OCI-LY3 (cell line): Measurements from ENCODE around the gene RBM8A.

Source experiments
- H2AFZ ChIP-seq: fragments of 200-600, 300-600 bp; shearing (Covaris generic); 2 replicates; pipeline ENCODE4 v1.6.0; 2014; ENCODE audit warnings: antibody characterized with exemption, low read depth, low read length
- H3K27ac ChIP-seq: fragments of 200-600, 300-600 bp; sonication (generic); 2 replicates; pipeline ENCODE4 v1.5.1; 2014; ENCODE audit warnings: mild to moderate bottlenecking, low read length, moderate library complexity, mixed read lengths
- H3K27me3 ChIP-seq: fragments of 200-600, 300-600 bp; sonication (generic); 2 replicates; pipeline ENCODE4 v1.6.1; 2014; ENCODE audit warnings: low read depth, low read length, mixed read lengths
- H3K36me3 ChIP-seq: fragments of 200-600, 300-600 bp; sonication (generic); replicated peaks from 2 replicates; pipeline ENCODE3; 2014; ENCODE audit warnings: low read depth, low read length, mixed read lengths
- H3K4me1 ChIP-seq: fragments of 300-600, 200-600 bp; sonication (generic); 2 replicates; pipeline ENCODE4 v1.6.1; 2014; ENCODE audit warnings: low read length, mixed read lengths
- H3K4me2 ChIP-seq: fragments of 200-600, 300-600 bp; sonication (generic); 2 replicates; pipeline ENCODE4 v1.6.1; 2014; ENCODE audit warnings: low read length, mixed read lengths
- H3K4me3 ChIP-seq: fragments of 300-600, 200-600 bp; sonication (generic); 2 replicates; pipeline ENCODE4 v1.5.1; 2014; ENCODE audit warnings: antibody characterized with exemption, mild to moderate bottlenecking, low read length, moderate library complexity
- H3K79me2 ChIP-seq: fragments of 300-600, 200-600 bp; shearing (Covaris generic); 2 replicates; pipeline ENCODE4 v1.6.1; 2014; ENCODE audit warnings: mild to moderate bottlenecking, low read length, mixed read lengths
- H3K9ac ChIP-seq: fragments of 300-600, 200-600 bp; shearing (Covaris generic); 2 replicates; pipeline ENCODE4 v1.6.0; 2014; ENCODE audit warnings: mild to moderate bottlenecking, low read length, moderate library complexity
- H3K9me3 ChIP-seq: fragments of 200-600, 300-600 bp; shearing (Covaris generic); 2 replicates; pipeline ENCODE4 v1.6.1; 2014; ENCODE audit warnings: low read length, mixed read lengths; ENCODE audit not compliant: insufficient read depth
- H4K20me1 ChIP-seq: fragments of 200-600, 300-600 bp; sonication (generic); 2 replicates; pipeline ENCODE4 v1.6.1; 2016; ENCODE audit warnings: low read length, mixed read lengths; ENCODE audit not compliant: insufficient read depth
- EZH2phosphoT487 ChIP-seq: fragments of 200-600 bp; shearing (Covaris generic); IDR thresholded peaks from 2 replicates; pipeline ENCODE4 v1.6.1; 2018; ENCODE audit warnings: antibody characterized with exemption, mixed run types, low read depth
- TF ChIP-seq, protein P1 (sequence below): fragments of 200-600, 300-600 bp; sonication (generic); IDR thresholded peaks from 2 replicates; pipeline ENCODE4 v1.5.1; 2014; ENCODE audit warnings: antibody characterized with exemption, low read length, low read depth

Gene RBM8A

GRCh38 chr1:145927063-145927886 lies at the start of gene RBM8A:
Gene RBM8A (minus strand): TSS chr1:145927484. CDS start chr1:145927426, 58 bp downstream.
- Histone ChIP-seq H3K9ac (peak within 1 kb of the TSS; percentile 98), H4K20me1 (no peaks in the 10 kb centered on the region), H3K79me2 (peaks cover 17% of the 10 kb centered on the region), H3K4me2 (peak within 1 kb of the TSS; percentile 92), H2AFZ (no peak within 1 kb of the TSS), H3K36me3 (peaks cover 22% of the 10 kb centered on the region), H3K9me3 (no peaks in the 10 kb centered on the region), H3K4me3 (peak within 1 kb of the TSS; percentile 90), H3K27me3 (no peaks in the 10 kb centered on the region), H3K27ac (peak within 1 kb of the TSS; percentile 88), H3K4me1 (peaks cover 27% of the 10 kb centered on the region)
- TF ChIP-seq, protein P1, sequence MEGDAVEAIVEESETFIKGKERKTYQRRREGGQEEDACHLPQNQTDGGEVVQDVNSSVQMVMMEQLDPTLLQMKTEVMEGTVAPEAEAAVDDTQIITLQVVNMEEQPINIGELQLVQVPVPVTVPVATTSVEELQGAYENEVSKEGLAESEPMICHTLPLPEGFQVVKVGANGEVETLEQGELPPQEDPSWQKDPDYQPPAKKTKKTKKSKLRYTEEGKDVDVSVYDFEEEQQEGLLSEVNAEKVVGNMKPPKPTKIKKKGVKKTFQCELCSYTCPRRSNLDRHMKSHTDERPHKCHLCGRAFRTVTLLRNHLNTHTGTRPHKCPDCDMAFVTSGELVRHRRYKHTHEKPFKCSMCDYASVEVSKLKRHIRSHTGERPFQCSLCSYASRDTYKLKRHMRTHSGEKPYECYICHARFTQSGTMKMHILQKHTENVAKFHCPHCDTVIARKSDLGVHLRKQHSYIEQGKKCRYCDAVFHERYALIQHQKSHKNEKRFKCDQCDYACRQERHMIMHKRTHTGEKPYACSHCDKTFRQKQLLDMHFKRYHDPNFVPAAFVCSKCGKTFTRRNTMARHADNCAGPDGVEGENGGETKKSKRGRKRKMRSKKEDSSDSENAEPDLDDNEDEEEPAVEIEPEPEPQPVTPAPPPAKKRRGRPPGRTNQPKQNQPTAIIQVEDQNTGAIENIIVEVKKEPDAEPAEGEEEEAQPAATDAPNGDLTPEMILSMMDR: peak; percentile 62
- TF ChIP-seq EZH2phosphoT487: no peak

DNA sequence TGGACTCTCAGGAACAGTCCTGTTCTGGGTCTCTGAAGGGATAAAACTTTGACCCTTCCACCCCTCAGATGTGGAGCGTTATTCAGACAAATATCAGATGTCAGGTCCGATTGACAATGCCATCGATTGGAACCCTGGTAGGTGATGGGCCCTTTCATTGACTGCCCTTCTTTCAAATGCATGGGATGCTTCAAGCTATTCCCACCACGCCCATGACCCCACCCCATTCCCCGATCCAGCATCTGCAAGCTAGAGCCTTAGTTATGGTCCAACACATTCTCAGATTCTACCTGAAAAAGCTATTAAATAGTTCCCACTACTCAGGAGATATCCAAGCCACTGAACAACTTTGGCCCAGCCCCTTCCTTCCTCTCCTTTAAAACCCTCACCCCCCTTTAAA lies 49.7 kb upstream of the RBM8A start:
- H3K4me1 ChIP-seq: peaks cover 39% of the 10 kb centered on the region
- H3K4me2 ChIP-seq: peak overlapping the region; percentile 48
- H3K36me3 ChIP-seq: no peaks in the 10 kb centered on the region
- no peaks in the 10 kb centered on the region for H3K9me3 ChIP-seq
- H4K20me1 ChIP-seq: no peaks in the 10 kb centered on the region
- H3K27ac ChIP-seq: peak overlapping the region; percentile 8; the same call in 1 of the 2 replicates
- no peaks in the 10 kb centered on the region for H3K79me2 ChIP-seq
- no peak overlapping the region for H2AFZ ChIP-seq
- H3K9ac ChIP-seq: peak overlapping the region; percentile 73; the same call in 1 of the 2 replicates
- no peak overlapping the region for H3K4me3 ChIP-seq
- TF ChIP-seq, protein P1: no peak
- TF ChIP-seq EZH2phosphoT487: no peak
- H3K27me3 ChIP-seq: no peaks in the 10 kb centered on the region

DNA sequence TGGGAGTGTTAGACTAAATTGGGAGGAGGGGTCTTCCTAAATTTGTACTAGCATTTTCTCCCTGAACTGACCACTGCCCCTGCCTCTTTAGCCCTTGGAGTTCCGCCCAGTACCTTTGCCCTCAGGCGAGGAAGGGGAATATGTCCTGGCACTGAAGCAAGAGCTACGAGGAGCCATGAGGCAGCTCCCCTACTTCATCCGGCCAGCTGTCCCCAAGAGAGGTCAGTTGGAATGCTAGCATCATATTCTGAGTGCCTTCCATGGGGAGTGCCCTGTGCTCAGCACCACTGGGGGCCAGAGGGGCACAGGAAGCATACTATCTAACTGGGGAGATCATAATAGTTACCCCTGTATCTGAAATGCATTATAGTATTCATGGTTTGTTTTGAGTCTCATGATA lies 47.9 kb upstream of the RBM8A start:
- no peaks in the 10 kb centered on the region for H3K27me3 ChIP-seq
- no peak overlapping the region for H3K4me3 ChIP-seq
- H3K9me3 ChIP-seq: no peaks in the 10 kb centered on the region
- H3K4me1 ChIP-seq: peaks cover 32% of the 10 kb centered on the region
- no peak for TF ChIP-seq EZH2phosphoT487
- TF ChIP-seq, protein P1: no peak
- H3K4me2 ChIP-seq: no peak overlapping the region
- H4K20me1 ChIP-seq: no peaks in the 10 kb centered on the region
- H3K36me3 ChIP-seq: no peaks in the 10 kb centered on the region
- no peak overlapping the region for H2AFZ ChIP-seq
- no peak overlapping the region for H3K9ac ChIP-seq
- no peaks in the 10 kb centered on the region for H3K79me2 ChIP-seq
- no peak overlapping the region for H3K27ac ChIP-seq

DNA sequence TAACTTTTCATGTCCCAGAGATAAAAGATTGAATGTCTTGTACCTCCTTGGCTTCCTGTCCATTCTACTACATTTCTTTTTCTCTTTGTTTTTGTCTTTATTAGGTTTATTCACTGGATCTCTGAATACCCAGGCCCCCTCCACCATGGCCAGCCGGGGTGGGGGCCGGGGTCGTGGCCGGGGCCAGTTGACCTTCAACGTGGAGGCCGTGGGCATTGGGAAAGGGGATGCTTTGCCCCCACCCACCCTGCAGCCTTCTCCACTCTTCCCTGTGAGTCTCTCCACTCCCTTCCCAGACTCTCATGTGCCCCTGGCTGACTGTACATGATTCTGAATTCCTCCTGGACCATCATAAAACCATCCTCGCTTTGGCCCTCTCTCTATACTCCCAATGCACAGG lies 47.4 kb upstream of the RBM8A start:
- Histone ChIP-seq H3K79me2 (no peaks in the 10 kb centered on the region), H3K4me2 (no peak overlapping the region), H3K4me1 (peaks cover 27% of the 10 kb centered on the region), H3K36me3 (no peaks in the 10 kb centered on the region), H2AFZ (no peak overlapping the region), H4K20me1 (no peaks in the 10 kb centered on the region), H3K9ac (no peak overlapping the region), H3K4me3 (no peak overlapping the region), H3K27ac (no peak overlapping the region), H3K9me3 (no peaks in the 10 kb centered on the region), H3K27me3 (no peaks in the 10 kb centered on the region)
- TF ChIP-seq, protein P1: no peak
- no peak for TF ChIP-seq EZH2phosphoT487
